DMS153 (cell line): ENCODE measurements around the gene PLK5.
"Not testable (repeated sequence)": the region's sequence is repeated elsewhere in the genome, so short reads cannot be mapped to it uniquely, and the experiment has no call there.

Experiments used
- DNase-seq: peaks from one replicate; lab custom pipeline; 2025; lab: John Stamatoyannopoulos, UW

Gene PLK5

GRCh38 chr19:1491114-1491848, 32.6 kb upstream of the PLK5 start, which contains the start of gene REEP6:
Gene REEP6 (plus strand): TSS chr19:1491181. CDS start chr19:1491270, 89 bp downstream.
- DNase-seq = no peak

DNA sequence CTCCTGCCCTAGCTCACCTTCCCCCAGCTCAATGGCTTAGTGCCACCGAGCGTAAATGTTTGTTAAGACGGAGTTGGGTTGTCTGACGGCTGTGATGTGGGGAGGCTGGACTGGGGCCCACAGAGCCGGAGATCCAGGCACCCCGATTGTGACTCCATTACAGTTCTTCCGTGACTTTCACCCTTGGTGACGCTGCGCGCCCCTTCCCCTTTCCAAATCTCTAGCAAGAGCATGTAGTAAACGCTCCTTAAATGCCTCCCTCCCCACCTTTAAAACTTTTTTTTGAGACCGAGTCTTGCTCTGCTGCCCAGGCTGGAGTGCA, 32.1 kb upstream of the PLK5 start:
- DNase-seq = no peak

DNA sequence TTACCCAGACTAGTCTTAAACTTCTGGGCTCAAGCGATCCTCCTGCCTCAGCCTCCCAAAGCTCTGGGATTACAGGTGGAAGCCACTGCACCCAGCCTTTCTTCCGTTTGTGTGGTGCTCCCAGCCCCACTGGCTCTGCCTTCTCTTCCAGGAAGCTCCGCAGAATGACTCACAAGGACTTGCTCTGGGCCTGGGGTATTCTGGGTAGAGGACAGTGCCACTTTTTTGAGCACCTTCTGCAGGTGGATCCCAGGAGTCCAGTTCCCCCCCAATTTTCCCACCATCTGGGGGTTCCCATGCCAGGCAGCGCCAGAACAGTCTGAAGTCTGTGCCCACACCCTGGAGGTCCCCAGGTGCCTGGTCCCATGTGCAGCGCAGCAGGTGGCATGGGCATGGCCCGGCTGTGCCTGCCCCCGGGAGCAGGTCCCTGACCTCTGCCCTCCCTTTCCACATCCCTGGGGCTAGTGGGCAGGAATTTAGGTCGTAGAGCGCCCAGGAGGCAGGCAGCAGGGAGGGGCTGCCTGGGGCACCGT, 31.3 kb upstream of the PLK5 start:
- no peak for DNase-seq

GRCh38 chr19:1494115-1494815, 29.6 kb upstream of the PLK5 start:
- DNase-seq = no peak

DNA sequence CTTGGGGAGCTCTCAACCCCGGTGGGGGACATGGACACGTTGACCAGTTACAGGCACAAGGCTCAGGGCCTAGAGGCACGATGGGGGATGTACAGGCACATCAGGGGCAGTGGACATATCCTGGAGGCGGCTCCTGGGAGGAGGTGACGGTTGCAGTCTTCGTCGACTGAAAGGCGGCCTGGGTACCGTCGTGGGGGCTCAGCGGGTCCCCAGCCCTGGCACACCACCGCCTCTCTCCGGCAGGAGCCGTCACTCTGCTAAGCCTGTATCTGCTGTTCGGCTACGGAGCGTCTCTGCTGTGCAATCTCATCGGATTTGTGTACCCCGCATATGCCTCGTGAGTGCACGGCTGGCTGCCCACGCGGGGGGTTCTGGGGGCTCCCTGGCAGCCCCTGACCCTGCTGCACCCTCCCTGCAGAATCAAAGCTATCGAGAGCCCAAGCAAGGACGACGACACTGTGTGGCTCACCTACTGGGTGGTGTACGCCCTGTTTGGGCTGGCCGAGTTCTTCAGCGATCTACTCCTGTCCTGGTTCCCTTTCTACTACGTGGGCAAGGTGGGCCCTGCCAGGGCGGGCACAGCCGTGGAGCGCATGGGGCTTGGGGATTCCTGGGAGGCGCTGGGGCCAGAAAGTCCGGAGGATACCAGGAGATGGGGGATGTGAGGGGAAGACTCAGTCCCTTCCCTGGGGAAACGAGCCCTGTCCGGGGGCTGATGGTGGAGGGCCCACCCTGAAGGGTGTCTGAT, 28.7 kb upstream of the PLK5 start:
- DNase-seq = no peak

DNA sequence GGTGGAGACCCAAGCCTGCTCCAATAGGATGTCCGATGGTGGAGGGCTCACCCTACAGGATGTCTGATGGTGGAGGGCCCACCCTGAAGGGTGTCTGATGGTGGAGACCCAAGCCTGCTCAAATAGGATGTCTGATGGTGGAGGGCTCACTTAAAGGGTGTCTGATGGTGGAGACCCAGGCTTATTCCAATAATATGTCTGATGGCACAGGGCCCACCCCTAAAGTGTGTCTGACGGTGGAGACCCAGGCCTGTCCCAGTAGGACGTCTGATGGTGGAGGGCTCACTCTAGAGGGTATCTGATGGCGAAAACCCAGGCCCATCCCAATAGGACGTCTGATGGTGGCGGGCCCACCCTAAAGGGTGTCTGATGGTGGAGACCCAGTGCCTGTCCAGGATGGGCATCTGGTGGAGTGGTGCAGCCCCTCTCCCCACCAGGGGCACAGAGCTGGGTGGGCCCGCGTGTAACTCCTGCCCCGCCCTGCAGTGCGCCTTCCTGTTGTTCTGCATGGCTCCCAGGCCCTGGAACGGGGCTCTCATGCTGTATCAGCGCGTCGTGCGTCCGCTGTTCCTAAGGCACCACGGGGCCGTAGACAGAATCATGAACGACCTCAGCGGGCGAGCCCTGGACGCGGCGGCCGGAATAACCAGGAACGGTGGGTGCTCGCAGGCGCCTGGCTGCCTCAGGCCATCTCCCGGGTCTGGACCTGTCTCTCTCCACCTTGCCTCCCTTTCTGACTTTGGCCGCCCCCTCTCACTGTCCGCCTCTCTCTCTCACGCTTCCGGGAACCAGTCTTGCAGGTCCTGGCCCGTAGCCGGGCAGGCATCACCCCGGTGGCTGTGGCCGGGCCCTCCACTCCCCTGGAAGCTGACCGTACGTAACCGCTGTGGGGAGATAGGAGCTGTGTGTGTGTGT, 27.8 kb upstream of the PLK5 start:
- DNase-seq = no peak

- DNase-seq = no peak
These were observed 26.9 kb upstream of the PLK5 start for GRCh38 chr19:1496714-1497577.

DNA sequence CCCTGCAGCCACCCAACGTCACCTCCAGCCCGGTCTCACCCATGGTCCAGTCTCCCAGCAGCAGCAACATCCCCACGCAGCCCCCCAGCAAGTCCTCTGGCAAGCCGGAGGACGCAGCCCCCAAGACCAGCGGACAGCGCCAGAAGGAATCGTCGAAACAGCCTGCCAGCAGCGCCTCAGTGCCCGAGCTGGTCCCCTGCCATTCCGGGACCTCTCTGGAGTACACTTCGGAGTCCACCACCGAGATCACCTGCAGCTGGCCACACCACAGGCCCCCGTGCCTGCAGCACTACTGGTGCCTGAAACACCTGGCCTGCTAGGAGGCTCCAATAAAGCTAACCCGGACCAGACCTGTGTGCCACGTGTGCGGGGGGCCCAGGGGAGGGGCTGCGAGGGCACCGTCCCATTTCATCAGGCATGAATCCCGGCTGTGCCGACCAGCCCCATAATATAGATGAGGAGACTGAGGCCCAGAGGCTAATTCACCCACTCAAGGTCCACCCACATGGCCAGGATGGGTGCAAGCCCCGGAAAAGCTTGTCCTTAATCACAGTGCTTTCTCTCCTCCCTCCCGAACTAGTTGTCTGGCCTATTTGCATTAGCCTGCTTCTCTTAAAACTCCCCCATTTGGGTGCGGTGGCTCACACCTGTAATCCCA, 26.2 kb upstream of the PLK5 start:
- no peak for DNase-seq

GRCh38 chr19:1499231-1499630, 24.6 kb upstream of the PLK5 start:
- not testable (repeated sequence) for DNase-seq

DNA sequence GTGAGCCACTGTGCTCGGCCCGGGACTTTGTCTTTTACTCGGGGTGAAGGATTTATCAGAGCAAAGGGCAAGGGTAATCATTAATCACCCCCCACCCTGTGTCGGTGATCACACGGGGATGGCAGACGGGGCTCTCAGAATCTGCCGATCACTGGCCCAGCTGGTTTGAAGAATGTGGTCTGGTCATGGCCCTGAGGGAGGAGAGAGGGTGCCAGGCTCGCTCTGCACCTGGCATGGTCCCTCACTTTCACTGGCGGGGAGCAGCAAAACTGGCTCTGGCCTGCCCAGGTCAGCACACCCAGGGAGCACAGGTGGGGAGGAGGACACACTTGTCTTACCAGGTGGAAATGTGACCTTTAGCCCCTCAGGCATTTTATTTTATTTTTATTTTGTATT, 22.7 kb upstream of the PLK5 start:
- no peak for DNase-seq

- DNase-seq = no peak
These were observed 21.3 kb upstream of the PLK5 start for GRCh38 chr19:1502433-1503088.

DNA sequence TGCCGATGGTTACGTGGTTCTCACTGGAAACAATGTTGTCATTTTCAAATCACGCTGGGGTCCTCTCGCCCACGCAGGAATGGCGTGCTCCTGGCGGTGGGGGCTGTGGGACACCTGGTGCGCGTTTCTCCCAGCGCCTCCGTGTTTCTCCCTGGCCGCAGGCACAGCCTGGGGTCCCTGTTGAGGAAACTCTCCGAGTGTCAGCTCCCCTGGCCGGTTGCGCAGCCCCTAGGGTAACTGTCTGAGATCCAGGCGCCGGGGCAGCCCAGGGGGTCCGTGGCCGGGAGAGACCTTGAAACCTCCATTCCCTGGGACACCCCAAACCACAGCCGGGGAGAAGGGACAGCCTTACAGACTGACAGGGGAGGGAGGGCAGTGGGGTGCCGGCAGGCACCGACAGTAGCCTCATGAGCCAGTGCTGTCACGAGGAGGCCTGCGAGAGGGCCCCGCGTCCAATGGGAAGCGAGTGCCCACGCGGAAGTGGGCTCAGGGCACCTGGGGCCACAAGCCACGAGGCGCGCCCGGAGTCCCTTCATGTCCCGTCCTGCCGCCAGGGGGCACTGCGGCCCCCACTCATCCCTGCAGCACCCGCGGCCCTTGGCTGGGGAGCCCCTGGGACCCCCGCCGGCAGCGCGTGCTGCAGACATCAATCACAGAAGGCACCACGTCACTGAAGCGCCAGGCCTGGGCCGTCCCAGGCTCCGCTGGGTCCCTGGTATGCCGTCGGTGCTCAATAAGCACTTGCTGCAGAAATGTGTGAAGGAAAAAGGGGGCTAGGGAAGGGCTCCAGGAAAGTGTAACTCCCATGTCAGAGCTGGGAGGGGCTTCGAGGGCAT, 20.6 kb upstream of the PLK5 start:
- DNase-seq = no peak

DNA sequence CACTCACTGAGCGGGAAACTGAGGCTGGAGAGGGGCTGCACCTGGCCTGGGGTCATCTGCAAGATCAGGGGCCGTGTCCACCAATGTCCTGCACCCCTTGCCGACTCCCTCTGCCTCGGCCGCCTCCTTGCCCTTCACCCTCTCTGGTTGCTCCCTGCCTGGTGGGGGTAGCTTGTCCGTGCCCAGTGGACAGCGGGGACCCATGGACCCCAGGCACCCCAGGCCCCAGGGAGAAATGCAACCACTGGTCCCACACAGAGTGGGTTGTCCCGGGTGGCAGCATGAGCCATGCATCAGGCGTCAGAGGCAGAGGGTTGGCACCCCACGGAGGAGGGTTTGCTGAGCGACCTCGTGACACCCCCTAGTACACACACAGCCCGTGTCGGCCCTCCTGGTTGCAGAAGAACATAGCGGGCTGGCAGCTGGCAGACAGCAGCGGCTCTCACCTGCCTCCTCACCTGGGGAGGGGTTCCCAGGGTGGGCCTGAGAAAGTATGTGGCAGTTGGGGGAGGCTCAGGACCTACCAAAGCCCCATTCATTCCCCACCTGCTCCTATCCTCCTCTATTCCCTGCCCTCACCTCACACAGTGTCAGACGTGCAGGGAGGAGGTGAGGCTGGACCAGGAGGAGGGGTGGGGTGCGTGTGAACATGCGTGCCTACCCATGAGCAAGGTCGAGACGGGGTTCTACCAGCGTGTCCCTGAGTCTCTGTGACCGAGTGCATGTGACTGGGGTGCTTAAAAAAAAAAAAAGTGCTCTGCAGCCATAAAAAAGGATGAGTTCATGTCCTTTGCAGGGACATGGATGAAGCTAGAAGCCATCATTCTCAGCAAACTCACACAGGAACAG, 19.7 kb upstream of the PLK5 start:
- no peak for DNase-seq

DNA sequence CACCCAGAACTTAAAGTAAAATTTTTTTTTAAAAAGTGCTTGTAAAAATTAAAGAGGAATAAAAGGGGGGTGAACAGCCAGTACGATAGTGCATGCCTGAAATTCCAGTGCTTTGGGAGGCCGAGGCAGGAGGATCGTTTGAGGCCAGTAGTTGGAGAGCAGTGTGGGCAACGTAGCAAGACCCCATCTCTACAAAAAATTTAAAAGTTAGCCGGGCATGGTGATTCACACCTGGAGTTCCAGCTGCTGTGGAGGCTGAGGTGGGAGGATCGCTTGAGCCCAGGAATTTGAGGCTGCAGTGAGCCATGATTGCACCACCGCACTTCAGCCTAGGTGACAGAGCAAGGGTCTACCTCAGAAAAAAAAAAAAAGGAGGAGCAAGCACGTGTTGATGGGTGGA, 18.9 kb upstream of the PLK5 start:
- DNase-seq = no peak

DNA sequence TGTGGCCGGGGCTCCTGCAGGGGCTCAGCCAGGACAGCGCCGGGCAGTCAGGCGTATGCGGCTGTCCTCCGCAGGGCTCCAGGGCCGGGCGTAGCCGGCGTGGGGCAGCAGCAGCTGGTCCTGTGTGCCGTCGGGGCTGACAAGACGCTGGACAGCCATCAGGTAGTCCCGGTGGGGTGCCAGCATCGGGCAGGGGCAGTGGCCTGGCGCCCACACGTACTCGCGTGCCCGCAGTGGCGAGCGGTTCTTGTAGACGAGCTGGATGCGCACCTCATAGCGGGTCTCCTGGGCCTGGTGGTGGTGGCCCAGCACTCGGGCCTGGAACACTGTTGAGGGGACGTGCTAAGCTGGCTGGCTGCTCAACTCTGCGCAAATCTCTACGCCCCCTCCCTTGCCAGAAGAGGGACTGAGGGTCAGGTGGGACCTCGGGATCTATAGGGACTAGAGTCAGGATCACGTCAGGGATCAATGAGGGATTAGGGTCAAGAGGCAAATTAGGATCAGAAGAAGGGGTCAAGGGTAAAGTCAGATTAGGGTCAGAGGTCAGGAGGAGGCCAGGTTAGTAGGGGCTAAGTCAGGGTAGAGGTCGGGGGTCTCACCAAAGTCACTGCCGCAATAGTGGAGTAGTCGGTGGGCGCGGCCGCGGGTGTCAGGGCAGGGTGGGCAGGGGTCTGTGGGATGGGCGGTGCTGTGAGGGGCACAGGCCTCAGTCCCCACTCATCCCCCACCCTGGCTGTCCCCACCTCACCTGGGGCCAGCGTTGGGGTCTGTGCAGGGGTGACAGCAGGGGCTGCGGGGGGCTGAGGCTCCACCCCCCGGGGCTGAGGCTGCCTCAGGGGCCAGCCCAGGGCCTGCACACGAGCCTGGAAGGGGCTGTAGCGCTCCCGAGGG, 17.6 kb upstream of the PLK5 start:
- no peak for DNase-seq

DNA sequence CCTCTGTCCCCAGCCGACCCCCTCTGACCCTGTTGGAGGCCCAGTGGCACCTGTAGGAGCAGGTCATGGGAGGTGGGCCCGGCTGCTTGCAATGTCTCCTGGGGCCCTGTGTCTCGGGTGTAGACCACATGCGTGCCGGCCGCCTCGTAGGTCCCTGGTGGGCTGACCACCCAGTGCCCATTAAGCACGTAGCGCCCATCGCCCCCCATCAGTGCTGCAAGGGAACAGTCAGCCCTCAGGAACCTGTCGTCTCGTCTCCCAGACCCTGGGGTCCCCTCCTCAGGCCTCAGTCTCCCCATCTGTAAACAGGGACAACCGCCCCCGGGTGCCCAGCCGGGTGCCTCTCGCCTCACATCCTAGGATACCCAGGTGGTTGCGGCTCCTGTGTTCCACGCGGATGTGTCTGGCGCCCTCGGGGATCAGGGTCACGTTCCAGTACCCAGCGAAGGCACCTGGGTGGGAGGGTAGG, 16.7 kb upstream of the PLK5 start:
- no peak for DNase-seq
